HG03159 (cell line): ENCODE measurements around the gene NR5A2.

Source experiments
- ATAC-seq: cut with Tn5 transposase; IDR thresholded peaks from one replicate; pipeline ENCODE4 v1.9.1; 2021; ENCODE audit warnings: mild to moderate bottlenecking, moderate library complexity; ENCODE audit not compliant: unreplicated experiment

NR5A2 gene

GRCh38 chr1:200027264-200027823 is at the start of gene NR5A2:
TSS of gene NR5A2 (plus strand) at chr1:200027710. CDS start at chr1:200027848, 138 bp downstream.
- ATAC-seq = no peak

DNA sequence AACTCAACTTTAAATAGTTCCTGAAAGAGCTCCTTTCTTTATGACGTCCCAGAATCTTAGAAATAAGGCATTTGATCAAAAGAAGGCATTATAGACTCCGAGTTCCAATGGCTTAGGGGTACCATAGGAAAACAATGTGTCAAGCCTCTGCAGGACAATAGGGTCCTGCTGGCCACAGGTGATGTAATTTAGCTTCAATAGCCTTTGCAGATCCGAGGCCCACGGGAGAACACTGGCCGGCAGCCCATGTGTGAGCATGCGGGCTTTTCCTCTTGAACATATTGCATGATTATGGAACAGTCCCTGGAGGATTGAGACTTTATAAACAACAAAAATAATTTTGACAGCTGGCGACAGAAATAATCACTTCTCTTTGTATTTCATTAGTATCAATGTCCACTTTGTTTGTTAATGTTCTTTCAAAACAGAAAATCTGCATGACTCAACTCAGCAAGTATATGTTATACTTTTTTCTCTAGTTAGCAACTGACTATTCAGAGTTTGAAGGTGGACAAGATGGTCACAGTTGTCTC is 49.0 kb upstream of the NR5A2 start:
- no peak for ATAC-seq

GRCh38 chr1:199979071-199979470 is 48.4 kb upstream of the NR5A2 start:
- ATAC-seq = no peak

- no peak for ATAC-seq
These were observed 45.9 kb upstream of the NR5A2 start for GRCh38 chr1:199981584-199981983.

DNA sequence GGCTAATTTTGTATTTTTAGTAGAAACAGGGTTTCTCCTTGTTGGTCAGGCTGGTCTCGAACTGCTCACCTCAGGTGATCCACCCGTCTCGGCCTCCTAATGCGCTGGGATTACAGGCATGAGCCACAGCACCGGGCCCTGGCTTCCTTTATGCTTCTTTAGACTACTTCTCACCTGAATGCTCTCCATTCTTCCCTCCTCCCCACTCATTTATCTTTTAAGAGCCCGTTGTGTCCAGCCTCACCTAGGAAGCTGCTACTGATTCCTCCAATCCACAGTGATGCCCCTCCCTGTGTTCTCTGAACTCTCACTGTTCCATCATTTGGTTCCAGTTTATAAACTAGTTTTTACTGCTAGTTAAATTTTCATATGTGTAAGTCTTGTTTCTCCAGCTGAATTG is 44.9 kb upstream of the NR5A2 start:
- no peak for ATAC-seq

DNA sequence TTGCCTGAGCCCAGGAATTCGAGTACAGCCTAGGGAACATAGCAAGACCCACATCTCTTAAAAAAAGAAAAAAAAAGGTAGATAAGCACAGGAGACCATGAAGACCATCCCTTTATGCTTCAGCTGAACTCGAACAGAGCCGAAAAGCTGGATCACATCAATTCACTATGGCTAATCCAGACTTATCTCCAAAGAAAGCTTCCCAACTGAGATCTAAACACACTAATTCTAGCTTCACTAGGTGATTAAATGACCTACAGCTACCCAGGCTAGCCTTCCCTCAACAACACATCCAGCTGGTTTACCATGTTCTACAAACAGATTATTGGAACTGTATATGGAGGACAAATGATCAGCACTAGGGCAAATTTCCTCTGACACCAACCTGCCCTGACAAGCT is 44.0 kb upstream of the NR5A2 start:
- no peak for ATAC-seq

- no peak for ATAC-seq
These were observed 32.3 kb upstream of the NR5A2 start for GRCh38 chr1:199995096-199995685.

GRCh38 chr1:200005165-200005564 is 22.3 kb upstream of the NR5A2 start:
- ATAC-seq = no peak

GRCh38 chr1:200006711-200007110 is 20.8 kb upstream of the NR5A2 start:
- ATAC-seq = no peak

DNA sequence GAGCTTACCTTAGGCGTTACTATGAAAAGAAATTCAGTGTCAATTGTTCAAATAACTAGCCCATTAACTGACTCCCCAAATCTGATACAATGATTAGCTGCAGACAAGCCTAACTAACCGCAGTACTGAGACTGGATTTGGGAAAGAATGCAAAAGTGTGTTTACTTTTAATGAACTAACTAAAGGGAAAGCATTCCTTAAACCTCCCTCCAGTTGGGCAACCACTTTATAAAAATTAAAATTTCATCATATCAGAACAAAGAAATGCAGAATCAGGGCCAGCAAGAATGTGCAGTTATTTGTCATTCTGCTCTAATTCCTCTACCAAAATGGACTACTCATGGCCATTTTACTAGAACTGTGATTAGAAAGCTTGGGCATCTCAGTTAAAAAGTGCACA is 11.7 kb upstream of the NR5A2 start:
- ATAC-seq = no peak

GRCh38 chr1:200021577-200022238 is 5.8 kb upstream of the NR5A2 start:
- ATAC-seq = no peak

DNA sequence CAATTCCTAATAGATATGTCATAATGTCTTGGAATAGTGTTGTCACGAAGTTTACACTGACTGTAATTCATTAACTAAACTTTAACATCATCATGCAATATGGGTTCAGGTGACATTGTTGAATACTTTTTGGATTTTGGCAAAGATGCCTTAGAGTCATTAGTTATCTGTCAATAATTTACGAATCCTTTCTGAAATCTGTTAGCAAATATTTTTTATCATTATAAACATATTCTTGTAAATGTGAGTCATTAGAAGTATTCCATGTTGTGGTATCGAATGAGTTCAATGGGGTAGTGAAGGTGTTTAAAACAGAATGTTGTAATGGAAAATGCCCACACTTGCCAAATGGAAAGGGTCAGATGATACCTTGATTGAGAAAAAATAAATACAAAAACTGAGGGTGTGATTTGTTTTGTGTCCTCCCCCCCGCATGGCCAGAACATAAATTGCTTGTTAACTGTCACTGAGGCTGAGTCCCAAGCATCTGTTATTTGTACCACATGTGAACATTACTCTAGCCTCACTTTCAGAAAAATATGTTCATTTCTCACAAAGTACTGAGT is 5.2 kb upstream of the NR5A2 start:
- no peak for ATAC-seq

DNA sequence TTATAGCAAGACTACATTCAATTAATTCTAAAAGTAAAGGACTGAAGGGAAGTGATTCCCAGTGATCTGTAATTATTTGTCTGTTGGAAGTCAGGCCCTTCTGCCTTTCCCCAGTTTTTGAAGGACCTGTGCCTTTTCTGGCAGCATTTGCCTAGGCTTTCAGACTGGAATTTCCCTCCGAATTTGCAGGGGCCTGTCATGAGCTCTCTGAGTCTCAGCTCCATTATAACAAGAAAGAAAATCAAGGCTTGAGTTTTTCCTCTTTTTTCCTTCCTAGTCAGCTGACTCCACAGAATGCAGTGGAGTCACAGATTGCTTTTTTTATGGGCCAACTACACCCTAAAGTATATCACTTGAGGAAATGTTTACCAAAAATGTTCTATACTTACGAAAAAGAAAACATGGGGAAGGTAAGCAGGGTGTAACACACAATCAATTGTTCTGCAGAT is 1.1 kb downstream of the NR5A2 start:
- no peak for ATAC-seq

DNA sequence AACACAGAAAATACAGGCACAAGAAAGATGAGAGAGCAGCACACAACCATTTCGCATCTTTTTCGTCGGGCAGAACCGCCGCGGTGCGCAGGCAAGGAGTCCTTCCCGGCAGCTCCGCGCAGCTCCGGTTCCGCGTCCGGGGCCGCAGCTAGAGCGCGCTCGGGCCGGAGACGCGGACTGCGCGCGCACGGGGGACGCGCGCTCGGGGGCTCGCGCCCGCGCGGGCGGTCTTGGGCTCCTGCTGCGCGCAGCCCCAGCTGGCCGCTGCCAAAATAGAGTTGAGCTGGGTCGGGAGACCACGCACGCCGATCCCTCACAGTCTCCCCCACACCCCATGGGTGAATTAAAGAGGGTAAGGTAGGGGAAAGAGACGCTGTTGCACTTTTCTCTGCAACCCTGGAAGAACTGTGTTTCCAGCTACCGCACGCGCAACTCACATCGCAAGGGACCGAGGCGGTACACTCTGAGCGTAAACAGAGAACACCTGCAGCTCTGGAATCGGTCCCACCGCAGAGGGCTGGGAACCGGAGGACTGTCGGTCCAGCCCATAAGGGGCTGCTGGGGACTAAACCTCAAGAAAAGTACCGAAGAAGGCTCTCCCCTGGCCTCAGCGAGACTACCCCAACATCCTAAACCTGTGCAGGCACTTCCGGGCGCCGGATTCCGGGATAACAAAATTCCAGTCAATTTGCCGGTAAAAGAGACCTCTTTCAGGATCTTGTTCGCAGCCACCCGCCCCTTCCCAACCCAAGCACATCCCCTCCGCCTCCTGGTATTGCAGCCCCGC is 1.7 kb downstream of the NR5A2 start:
- no peak for ATAC-seq

- no peak for ATAC-seq
These were observed 2.3 kb downstream of the NR5A2 start for GRCh38 chr1:200029822-200030152.

GRCh38 chr1:200030791-200031190 is 3.3 kb downstream of the NR5A2 start:
- ATAC-seq = no peak

DNA sequence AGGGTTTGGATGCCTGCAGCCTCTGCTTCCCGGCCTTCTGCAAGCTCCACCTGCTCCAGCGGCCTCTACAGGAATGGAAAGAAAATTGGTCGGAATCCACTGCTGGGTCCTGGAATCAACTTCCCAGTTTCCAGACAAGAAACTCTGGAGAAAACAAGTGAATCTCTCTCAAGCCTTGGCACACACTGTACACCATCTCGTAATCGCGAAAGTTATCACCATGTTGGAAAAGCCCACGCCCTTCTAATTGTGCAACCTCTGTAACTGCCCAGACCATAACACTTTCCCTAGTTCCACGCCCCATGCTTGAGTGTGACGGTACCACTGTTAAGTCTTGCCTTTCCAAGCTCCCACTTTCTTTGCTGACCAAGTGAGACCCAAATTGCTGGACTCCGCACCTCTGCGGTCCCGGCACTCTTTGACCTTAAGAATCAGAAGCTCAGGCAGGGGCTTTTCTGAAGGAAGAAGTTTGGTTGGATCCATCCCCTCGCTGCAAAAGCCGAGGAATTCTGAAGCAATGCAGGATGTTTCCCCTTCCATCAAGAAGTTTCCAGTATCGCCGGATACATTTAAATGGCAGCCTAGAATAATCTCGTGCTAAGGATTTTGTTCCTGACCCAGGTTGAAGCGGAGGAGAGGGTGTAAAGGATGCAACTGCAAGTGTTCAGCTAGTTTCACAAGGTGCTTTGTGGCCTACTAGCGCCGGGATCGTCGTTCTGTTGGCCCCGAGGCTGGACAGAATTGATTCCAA is 6.2 kb downstream of the NR5A2 start:
- ATAC-seq = no peak

DNA sequence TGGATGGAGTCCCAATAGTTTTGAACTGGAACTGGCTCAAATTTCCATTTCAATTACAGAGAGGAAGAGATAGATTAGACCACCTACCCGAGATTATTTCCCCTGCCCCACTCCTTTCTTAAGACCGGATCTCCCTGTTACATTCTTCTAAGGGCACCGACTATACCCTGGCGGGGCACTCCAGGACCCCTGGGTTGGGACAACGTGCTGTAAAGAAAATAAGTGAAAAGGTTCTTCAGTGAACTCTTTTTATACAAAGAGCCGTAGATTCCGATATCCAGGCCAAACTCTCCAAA is 6.7 kb downstream of the NR5A2 start:
- ATAC-seq = no peak

DNA sequence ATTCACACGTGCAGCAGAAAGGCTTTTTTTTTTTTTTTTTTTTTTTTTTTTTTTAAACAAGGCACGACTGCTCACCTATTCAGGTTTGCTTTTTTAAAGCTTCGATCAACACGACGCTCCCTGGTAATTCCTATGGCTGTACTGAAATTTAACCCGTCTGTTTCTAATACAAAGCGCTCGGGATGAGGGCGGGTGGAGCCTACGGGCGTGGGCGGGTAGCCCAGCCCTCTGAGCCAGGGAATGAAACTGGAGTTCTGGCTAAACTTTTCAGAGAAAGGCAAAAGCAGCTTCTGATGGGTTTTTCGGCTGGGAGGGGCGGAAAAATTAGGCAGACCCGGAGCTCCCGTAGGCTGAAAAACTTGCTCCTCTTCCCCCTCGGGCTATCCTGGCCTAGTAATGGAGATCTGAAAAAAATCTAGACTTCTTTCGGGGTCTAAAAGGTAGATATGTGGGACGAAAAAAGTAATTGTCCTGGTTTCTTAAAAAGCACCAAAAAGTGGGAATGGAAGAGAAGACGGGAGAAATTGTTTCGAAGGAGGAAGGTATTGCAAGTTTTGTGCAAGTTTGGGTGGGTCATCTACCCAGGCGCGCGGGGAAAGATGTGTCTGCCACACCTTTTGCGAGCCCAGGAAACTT is 7.4 kb downstream of the NR5A2 start:
- ATAC-seq = no peak

GRCh38 chr1:200035397-200035955 is 8.0 kb downstream of the NR5A2 start:
- no peak for ATAC-seq
